GM19463 (cell line): Measurements from ENCODE around the gene MMEL1.
"Not testable (repeated sequence)": the region's sequence is repeated elsewhere in the genome, so short reads cannot be mapped to it uniquely, and the experiment has no call there.

Experiments
- ATAC-seq: cut with Tn5 transposase; IDR thresholded peaks from one replicate; pipeline ENCODE4 v1.9.1; 2021; ENCODE audit warnings: mild to moderate bottlenecking, moderate library complexity; ENCODE audit not compliant: unreplicated experiment

The MMEL1 gene

GRCh38 chr1:2560299-2561073, 72.3 kb downstream of the MMEL1 start:
- ATAC-seq, result no peak

- no peak for ATAC-seq
These were observed 73.1 kb downstream of the MMEL1 start for GRCh38 chr1:2559509-2560298.

- ATAC-seq, result no peak
These were observed 74.0 kb downstream of the MMEL1 start for GRCh38 chr1:2558861-2559260.

- ATAC-seq, result no peak
These were observed 74.4 kb downstream of the MMEL1 start for GRCh38 chr1:2558420-2558819.

GRCh38 chr1:2557482-2558400, 75.1 kb downstream of the MMEL1 start:
- ATAC-seq, result no peak

- no peak for ATAC-seq
These were observed 75.9 kb downstream of the MMEL1 start for GRCh38 chr1:2556678-2557481.

- ATAC-seq, result no peak
These were observed 76.5 kb downstream of the MMEL1 start, which contains the start of gene TNFRSF14 for GRCh38 chr1:2556277-2556677. Gene TNFRSF14, plus strand, starts transcription at chr1:2556371. Its CDS starts 294 bp downstream, at chr1:2556665.

GRCh38 chr1:2555634-2556276, 77.1 kb downstream of the MMEL1 start:
- ATAC-seq, result no peak

GRCh38 chr1:2554621-2555387, 78.0 kb downstream of the MMEL1 start:
- no peak for ATAC-seq

GRCh38 chr1:2553871-2554620, 78.8 kb downstream of the MMEL1 start:
- ATAC-seq, result no peak

- ATAC-seq, result not testable (repeated sequence)
These were observed 79.7 kb downstream of the MMEL1 start for GRCh38 chr1:2553076-2553475.

GRCh38 chr1:2552189-2552588, 80.6 kb downstream of the MMEL1 start:
- ATAC-seq, result no peak

- not testable (repeated sequence) for ATAC-seq
These were observed 81.3 kb downstream of the MMEL1 start for GRCh38 chr1:2551544-2551943.

- not testable (repeated sequence) for ATAC-seq
These were observed 82.4 kb downstream of the MMEL1 start for GRCh38 chr1:2550309-2550861.

GRCh38 chr1:2549367-2550029, 83.3 kb downstream of the MMEL1 start:
- not testable (repeated sequence) for ATAC-seq

- no peak for ATAC-seq
These were observed 84.7 kb downstream of the MMEL1 start for GRCh38 chr1:2548068-2548589.
